GM10248 (cell line): ENCODE data around the gene TCF23.

Source experiments
- CTCF ChIA-PET: fragments of 300-600 bp; sonication (Branson Sonifier 250); formaldehyde crosslinking; extraction: SDS; loops from one replicate; lab custom pipeline; 2021; ENCODE audit warnings: antibody characterized with exemption; lab: Yijun Ruan, JAX
- POLR2A ChIA-PET: fragments of 350-650 bp; sonication (Branson Sonifier 250); formaldehyde crosslinking; extraction: SDS; loops from one replicate; lab custom pipeline; 2020; ENCODE audit warnings: antibody characterized with exemption; lab: Yijun Ruan, JAX
- DNase-seq: peaks from one replicate; pipeline ENCODE4 v3.0.0; 2012; ENCODE audit errors: extremely low spot score
- TF ChIP-seq, protein P1 (sequence below): IDR thresholded peaks from 2 replicates; pipeline ENCODE4 v1.5.1; 2012; ENCODE audit warnings: mild to moderate bottlenecking, low read depth; ENCODE audit errors: extremely low read depth, missing control alignments, control extremely low read depth

Gene TCF23

DNA sequence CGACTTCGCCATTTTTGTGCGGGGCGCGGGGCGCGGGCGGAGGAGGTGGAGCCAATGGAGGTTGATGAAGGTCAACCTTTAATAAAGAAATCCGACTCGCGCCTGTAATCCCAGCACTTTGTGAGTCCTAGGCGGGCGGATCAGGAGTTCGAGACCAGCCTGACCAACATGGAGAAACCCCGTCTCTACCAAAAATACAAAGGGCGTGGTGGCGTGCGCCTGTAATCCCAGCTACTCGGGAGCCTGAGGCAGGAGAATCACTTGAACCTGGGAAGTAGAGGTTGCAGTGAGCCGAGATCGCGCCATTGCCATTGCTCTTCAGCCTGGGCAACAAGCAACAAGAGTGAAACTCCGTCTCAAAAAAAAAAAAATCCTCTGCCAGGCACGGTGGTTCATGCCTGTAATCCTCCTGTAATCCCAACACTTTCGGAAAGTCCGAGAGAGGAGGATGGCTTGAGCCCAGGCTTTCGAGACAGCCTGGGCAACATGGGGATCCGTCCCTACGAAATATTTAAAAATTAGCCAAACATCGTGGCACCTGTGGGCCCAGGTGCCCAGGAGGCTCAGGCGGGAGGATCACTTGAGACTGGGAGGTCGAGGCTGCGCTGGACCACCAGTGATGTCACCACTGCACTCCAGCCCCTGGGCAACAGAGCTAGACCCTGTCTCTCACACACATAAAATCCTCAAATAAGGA lies 13.9 kb upstream of the TCF23 start:
- ChIA-PET POLR2A (no interaction called here), CTCF (interaction anchor here (1.4 to 2.7 kb wide), 8 partner anchors 11 to 173 kb away, joined by 3 to 22 read pairs (median 6); partner anchors contain the start of gene ABHD1)
- DNase-seq, result no peak
- TF ChIP-seq, protein P1, sequence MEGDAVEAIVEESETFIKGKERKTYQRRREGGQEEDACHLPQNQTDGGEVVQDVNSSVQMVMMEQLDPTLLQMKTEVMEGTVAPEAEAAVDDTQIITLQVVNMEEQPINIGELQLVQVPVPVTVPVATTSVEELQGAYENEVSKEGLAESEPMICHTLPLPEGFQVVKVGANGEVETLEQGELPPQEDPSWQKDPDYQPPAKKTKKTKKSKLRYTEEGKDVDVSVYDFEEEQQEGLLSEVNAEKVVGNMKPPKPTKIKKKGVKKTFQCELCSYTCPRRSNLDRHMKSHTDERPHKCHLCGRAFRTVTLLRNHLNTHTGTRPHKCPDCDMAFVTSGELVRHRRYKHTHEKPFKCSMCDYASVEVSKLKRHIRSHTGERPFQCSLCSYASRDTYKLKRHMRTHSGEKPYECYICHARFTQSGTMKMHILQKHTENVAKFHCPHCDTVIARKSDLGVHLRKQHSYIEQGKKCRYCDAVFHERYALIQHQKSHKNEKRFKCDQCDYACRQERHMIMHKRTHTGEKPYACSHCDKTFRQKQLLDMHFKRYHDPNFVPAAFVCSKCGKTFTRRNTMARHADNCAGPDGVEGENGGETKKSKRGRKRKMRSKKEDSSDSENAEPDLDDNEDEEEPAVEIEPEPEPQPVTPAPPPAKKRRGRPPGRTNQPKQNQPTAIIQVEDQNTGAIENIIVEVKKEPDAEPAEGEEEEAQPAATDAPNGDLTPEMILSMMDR, result no peak

DNA sequence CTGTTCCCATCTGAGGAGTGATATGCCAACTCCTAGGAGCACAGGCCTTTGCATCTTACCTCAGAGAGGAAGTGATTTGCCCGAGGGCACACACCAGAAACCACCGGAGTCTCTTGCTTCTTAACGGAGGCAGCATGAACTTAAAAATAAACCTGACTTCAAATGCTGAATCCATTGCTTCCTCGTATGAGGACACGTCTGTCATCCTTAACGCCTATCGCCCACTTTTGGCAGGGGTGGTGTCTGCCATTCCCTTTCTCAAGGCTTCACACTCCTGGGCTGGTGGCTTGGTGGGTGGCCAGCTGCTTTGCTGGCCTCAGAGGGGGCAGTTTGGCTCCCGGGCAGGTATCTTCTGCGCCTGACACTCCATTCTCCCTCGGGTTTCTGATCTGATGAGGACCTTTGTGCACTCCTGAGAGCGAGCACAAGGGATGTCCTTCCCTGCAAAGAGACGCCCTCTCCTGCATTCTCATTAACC lies 13.3 kb upstream of the TCF23 start:
- POLR2A ChIA-PET, result no interaction called here
- CTCF ChIA-PET, result interaction anchor here (1.4 to 2.7 kb wide), 4 partner anchors 12 to 56 kb away, joined by 3 to 14 read pairs (median 5); partner anchors contain the start of gene ABHD1
- TF ChIP-seq, protein P1, result no peak
- no peak for DNase-seq

DNA sequence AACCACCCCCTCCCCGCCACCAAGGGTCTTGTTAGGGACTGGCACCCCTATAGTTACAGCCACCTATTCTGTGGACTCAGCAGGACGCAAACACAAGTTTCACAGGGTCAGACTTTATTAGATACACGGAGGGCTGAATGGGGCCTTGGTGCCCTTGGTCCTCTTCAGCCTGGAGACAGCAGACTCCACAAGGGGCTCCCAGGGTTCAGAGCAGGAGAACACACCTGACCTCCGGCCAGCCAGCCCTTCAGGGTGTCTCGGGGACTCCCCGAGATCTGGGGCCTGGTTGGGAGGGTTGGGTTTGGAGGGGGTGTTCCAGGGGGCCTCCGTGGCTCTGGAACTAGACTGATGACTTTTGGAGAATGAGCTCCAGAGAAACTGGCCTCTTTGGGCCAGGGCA lies 12.1 kb upstream of the TCF23 start:
- CTCF ChIA-PET, result interaction anchor here (1.6 to 1.9 kb wide), 2 partner anchors 13 to 33 kb away, joined by 3 to 7 read pairs; partner anchors contain the start of gene ABHD1
- POLR2A ChIA-PET, result no interaction called here

DNA sequence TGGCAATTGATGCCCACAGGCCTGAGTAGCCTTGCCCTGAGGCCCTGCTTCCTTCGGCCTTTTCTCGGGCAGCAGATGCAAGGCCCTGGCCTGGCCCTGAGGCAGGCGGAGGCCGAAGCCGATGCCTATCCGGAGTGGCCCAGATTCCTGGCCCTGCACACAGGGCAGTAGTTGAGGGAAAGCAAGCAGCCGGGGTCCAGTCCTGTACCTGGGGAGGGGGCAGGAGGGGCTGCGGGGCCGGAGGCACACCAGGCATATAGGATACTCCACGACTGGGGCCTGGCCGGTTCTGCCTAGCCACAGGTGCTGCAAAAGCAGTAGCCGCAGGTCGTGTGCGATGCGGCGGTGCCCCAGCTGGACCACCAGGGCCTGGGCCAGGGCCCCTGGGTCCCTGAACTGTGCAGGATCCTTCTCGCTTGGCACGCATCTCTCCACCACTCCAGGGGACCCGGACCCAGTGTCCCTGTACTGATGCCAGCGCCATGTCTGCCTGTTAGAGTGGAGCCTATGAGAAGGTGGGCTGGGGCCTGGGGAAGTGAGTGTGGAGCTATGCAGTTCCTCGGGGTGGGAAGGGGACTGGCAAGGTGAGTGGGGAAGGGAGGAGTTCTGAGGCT lies 11.4 kb upstream of the TCF23 start:
- POLR2A ChIA-PET, result interaction anchor here (0.7 kb wide), 1 partner anchor 98 kb away, joined by 3 read pairs; no protein-coding TSS in a partner anchor
- DNase-seq, result no peak
- TF ChIP-seq, protein P1, result no peak
- CTCF ChIA-PET, result no interaction called here

More for the DNA sequence above, 12.1 kb upstream of the TCF23 start:
- DNase-seq, result no peak
- TF ChIP-seq, protein P1, result no peak

DNA sequence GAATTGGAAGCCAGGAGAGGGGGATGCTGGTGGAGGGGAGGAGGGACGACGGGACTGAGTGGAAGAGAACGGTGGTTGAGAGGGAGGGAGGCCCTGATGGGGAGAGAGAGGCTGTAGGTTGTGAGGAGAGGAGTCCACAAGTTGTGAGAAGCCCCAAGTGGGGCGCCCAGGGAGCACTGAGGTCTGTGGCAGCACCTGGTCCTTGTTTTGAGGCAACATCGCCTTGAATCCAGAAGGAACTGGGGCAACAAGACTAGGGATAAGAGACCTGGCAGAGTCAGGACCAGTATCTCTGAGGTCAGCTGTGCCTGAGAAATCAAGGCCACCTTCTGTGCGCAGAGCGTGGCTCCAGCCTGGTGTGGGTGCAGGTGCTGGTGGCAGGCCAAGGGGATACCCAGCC lies 10.7 kb upstream of the TCF23 start:
- TF ChIP-seq, protein P1, result no peak
- DNase-seq, result no peak
- POLR2A ChIA-PET, result no interaction called here
- CTCF ChIA-PET, result interaction anchor here (1.5 kb wide), 1 partner anchor 20 kb away, joined by 3 read pairs; no protein-coding TSS in a partner anchor

DNA sequence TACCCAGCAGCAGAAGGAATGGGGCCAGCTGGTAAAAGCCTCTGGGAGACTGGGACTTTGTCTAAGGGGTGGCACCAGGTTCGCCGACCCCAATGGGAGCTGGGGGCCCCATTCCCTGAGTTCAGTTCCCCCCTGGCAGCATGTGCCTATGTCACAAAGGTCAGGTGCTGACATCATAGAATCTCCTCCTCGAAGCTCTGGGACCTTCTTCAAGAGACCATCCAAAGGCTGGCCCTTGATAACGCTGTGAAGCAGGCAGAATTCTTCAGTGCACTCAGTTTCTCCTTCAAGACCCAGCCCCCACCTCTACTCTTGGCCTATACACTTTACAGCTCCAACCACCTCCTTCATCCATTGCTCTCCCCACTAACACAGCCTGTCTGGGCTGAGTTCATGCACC lies 9.5 kb upstream of the TCF23 start, which contains the start of gene PRR30:
TSS of gene PRR30 (minus strand) at position 101 of the 400 bp plus-strand sequence. CDS start 1,081 bp downstream, outside the sequence.
- no peak for DNase-seq
- TF ChIP-seq, protein P1, result no peak
- ChIA-PET CTCF (interaction anchor here (1.1 to 1.5 kb wide), 2 partner anchors 8 to 19 kb away, joined by 3 read pairs; no protein-coding TSS in a partner anchor), POLR2A (no interaction called here)
